Kidney epithelial cell (primary cell): Measurements from ENCODE around the gene PDAP1. TPM values are rescaled to one million over a fixed set of nuclear protein-coding genes. Genes with fewer than 3 reads are reported as not detected.

ENCODE experiments used
- DNase-seq: peaks from one replicate; pipeline ENCODE4 v3.0.0-alpha.2; 2010; ENCODE audit warnings: low read depth
- H3K27me3 ChIP-seq: 2 replicates; pipeline ENCODE4 v1.6.0; 2011; ENCODE audit warnings: low read length; ENCODE audit not compliant: control insufficient read depth, insufficient read depth
- H3K36me3 ChIP-seq: 2 replicates; pipeline ENCODE4 v1.5.1; 2011; ENCODE audit warnings: low read length; ENCODE audit not compliant: control insufficient read depth, insufficient read depth
- H3K4me3 ChIP-seq: 2 replicates; pipeline ENCODE4 v1.5.1; 2011; ENCODE audit warnings: low read depth, mild to moderate bottlenecking, control low read depth, low read length
- CTCF ChIP-seq: IDR thresholded peaks from 2 replicates; pipeline ENCODE4 v1.5.1; 2011; ENCODE audit warnings: mild to moderate bottlenecking, moderate library complexity, low read length, control low read depth, inconsistent platforms; ENCODE audit not compliant: insufficient read depth, poor library complexity, severe bottlenecking
- total RNA-seq: library from RNA; depleted of rRNA; stranded (reverse); fragments of >200 nt; gene quantifications from 2 replicates; pipeline ENCODE4 v1.2.3, GENCODE V29; 2015

The PDAP1 gene
- total RNA-seq, 1 donor from 2014 or later = 133 TPM

- DNase-seq = no peak
- no peaks in the 10 kb centered on the region for H3K27me3 ChIP-seq
- H3K4me3 ChIP-seq = no peak overlapping the region
- TF ChIP-seq CTCF = no peak
- H3K36me3 ChIP-seq = peaks cover 12% of the 10 kb centered on the region
Observed at GRCh38 chr7:99397297-99397983, 11.0 kb downstream of the PDAP1 start.

- DNase-seq = no peak
- no peaks in the 10 kb centered on the region for H3K27me3 ChIP-seq
- peaks cover 13% of the 10 kb centered on the region for H3K36me3 ChIP-seq
- H3K4me3 ChIP-seq = no peak overlapping the region
- no peak for TF ChIP-seq CTCF
Observed at GRCh38 chr7:99396418-99397296, 11.7 kb downstream of the PDAP1 start.

GRCh38 chr7:99395616-99396327 lies 12.6 kb downstream of the PDAP1 start:
- no peak overlapping the region for H3K4me3 ChIP-seq
- no peak for TF ChIP-seq CTCF
- no peak for DNase-seq
- no peaks in the 10 kb centered on the region for H3K27me3 ChIP-seq
- H3K36me3 ChIP-seq = peaks cover 16% of the 10 kb centered on the region

- TF ChIP-seq CTCF = no peak
- peaks cover 16% of the 10 kb centered on the region for H3K36me3 ChIP-seq
Observed at GRCh38 chr7:99394188-99394502, 14.3 kb downstream of the PDAP1 start.

GRCh38 chr7:99393355-99394187 lies 14.8 kb downstream of the PDAP1 start:
- H3K27me3 ChIP-seq = no peaks in the 10 kb centered on the region
- DNase-seq = no peak
- H3K4me3 ChIP-seq = peak overlapping the region; percentile 27
- H3K36me3 ChIP-seq = peaks cover 16% of the 10 kb centered on the region
- no peak for TF ChIP-seq CTCF

More at GRCh38 chr7:99394188-99394502, 14.3 kb downstream of the PDAP1 start:
- H3K27me3 ChIP-seq = no peaks in the 10 kb centered on the region
- no peak for DNase-seq
- no peak overlapping the region for H3K4me3 ChIP-seq
